Central memory CD4-positive, alpha-beta T cell (primary cell): ENCODE measurements around the gene IL31.

Source experiments
- DNase-seq: peaks from one replicate; pipeline ENCODE4 v3.0.0; 2022

The IL31 gene

DNA sequence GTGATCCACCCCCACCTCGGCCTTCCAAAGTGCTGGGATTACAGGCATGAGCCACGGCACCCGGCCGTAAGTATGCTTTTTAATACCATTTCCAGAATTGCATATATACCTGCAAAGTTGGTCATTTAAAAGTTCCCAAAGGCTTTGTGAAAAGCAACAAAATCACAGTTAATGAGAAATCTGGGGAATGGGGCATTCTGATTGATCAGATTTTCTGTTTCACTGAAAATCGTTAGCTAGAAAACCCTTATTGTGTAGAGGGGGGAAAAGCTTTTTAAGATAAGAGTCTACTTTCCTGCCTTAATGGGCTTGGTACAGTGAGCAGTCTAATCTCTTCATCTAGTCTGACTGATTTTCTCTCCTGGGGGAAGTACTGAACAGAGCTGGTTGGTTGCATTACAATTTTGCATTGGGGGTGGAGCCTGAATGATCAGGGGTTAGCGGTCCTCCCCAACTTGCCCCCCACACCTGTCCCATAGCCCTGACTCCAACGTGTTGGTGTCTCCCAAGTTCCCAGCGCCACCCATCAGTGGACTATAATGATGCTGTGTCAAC is 23.8 kb downstream of the IL31 start:
- DNase-seq = no peak

GRCh38 chr12:122148657-122149056 is 25.4 kb downstream of the IL31 start:
- no peak for DNase-seq

- no peak for DNase-seq
Measured at GRCh38 chr12:122147514-122148290, 26.3 kb downstream of the IL31 start.

- DNase-seq = no peak
Measured at GRCh38 chr12:122145505-122146330, 28.3 kb downstream of the IL31 start.

- no peak for DNase-seq
Measured at GRCh38 chr12:122144885-122145284, 29.1 kb downstream of the IL31 start.

GRCh38 chr12:122142857-122143256 is 31.2 kb downstream of the IL31 start:
- no peak for DNase-seq

DNA sequence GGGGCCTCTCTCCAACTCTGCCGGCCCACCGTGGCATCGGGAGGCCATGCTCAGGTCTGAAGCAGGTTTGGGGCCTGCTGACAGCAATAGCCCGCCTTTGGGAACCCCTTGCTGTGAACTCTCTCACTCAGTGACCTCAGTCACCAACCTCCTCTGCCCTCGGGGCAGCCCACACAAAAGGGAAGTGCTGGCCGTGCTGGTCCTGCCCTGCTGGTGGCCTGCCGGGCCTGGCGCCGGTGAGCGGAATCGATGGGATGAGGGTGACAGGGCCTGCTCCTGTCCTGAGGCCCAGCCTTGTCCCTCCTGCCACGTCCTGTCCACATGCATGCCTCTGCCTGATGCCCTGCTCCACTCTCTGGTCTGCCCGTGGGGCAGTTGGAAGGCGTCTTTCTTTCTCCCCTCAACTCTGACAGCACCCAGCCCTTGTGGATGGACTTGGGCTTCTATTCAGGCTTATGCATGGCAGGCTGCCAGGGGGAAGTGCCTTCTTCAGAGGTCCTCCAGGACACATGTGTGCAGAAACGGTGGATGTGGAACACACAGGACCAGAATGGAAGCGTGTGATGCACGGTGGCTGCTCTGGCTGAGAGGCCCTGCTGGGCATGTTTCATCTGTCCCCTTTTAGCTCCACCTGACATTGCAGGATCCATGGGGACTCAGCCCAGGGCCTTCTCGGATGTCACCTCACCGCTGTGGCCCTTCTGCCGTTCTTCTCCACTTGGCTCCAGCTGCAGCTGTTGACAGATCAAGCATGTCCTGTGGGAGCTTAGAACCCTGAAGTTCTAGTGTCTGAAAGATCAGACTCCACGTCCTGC is 31.9 kb downstream of the IL31 start:
- no peak for DNase-seq

GRCh38 chr12:122140467-122141257 is 33.4 kb downstream of the IL31 start:
- no peak for DNase-seq

DNA sequence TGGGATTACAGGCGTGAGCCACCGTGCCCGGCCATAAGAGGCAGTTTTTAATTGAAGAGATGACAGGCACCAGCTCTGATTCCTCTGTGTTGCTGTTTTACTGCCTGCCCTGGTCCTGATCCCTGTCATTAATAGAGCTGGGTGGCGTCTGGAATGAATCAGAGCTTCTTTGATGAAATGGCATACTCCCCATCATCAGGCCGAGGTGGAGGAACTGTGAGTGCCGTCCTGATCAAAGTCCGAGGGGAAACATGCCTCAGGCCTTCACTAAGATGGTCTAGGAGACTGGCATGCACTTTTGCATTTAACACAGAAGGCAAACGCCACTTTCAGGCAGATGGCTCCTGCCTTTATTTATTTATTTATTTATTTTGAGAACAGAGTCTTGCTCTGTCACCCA is 34.1 kb downstream of the IL31 start:
- no peak for DNase-seq

GRCh38 chr12:122139266-122139665 is 34.8 kb downstream of the IL31 start:
- no peak for DNase-seq

GRCh38 chr12:122138616-122139015 is 35.4 kb downstream of the IL31 start:
- DNase-seq = no peak

DNA sequence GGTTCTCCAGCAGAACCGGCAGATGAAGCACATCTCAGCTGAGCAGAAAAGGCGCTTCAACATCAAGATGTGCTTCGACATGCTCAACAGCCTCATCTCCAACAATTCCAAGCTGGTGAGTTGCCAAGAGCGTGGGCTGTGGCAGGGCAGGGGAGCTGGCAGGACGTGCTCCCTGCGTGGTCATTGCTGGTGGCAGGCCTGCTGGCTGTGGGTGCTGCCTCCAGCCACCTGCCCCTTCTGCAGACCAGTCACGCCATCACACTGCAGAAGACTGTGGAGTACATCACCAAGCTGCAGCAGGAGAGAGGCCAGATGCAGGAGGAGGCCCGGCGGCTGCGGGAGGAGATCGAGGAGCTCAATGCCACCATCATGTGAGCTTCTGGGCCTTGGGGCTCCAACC is 35.8 kb downstream of the IL31 start:
- no peak for DNase-seq

DNA sequence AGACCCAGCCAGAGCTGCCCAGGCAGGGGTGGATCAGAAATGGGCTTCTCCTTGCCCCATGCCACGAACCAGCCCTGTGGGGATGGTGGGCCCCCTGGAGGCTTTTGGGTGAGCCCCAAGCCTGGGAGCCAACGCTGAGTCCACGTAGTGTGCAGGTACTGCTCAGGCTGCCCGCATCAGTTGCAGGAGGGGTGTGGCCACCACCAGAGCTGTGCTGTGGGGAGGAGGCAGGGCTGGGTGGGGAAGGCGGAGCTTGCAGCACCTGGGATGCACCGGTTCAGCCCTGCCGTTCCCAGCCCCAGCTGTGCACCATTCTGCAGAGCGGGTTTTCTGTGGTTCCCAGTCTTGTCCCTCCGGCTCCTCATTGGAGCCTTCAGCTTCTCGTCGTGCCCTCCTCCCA is 36.3 kb downstream of the IL31 start:
- no peak for DNase-seq

DNA sequence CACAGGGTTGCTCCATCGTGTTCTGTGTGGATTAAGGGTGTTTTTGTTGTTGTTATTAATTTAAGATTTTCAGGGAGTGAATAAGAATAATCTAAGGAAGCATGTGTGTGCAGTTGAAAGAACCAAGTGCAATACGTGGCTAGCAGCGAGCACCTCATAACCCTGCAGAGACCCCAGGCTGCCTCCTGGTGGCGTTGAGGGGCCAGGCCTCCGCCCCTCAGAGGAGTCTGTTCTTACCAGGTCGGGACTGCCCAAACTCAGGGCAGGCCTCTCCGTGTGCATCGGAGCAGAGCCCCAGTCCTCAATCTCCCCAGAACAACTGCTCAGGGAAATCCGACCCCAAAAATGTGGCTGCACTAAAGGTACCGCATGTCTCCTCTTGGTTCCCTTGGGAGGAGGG is 36.8 kb downstream of the IL31 start:
- DNase-seq = no peak

DNA sequence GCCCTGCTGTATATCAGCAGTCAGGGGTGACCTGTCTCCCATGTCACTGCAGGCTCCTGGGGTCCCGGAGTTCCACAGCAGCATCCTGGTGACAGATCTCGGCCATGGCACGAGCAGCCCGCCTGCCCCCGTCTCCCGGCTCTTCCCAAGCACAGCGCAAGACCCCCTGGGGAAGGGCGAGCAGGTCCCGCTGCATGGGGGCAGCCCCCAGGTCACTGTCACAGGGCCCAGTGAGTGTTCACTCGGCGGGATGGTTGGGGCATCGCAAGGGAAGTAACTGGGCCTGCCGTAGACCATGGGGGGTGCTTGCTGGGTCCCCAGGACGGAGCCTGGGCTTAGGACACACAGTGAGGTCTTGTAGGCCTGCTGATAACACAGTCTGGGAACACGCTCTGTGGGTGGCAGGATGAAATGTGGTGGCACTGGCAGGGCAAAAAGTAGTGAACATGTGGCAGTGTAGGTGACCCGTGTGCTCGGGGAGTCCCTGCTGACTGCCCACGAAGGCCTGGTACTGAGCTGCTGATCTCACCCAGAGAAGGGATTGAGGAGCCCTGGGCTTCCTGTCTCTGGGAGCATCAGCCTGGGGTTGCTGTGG is 38.5 kb downstream of the IL31 start:
- no peak for DNase-seq

DNA sequence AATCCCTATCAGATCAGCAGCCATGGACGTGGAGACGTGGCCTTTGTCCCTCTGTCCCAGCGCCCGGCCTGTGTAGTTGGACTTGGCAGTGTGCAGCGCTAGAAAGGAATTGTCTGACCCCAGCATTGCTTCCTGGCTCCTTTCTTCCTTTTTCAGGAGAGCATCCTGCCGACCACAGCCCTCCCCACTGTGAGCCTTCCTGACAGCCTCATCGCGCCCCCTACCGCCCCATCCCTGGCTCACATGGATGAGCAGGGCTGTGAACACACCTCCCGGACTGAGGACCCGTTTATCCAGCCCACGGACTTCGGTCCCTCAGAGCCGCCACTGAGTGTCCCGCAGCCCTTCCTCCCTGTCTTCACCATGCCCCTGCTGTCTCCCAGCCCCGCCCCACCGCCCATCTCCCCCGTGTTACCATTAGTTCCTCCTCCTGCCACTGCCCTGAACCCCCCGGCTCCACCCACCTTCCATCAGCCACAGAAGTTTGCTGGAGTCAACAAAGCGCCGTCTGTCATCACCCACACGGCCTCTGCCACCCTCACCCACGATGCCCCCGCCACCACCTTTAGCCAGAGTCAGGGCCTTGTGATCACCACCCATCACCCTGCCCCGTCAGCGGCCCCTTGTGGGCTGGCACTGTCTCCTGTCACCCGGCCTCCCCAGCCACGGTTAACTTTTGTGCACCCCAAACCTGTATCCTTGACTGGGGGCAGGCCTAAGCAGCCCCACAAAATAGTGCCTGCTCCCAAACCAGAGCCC is 40.6 kb downstream of the IL31 start:
- DNase-seq = no peak

DNA sequence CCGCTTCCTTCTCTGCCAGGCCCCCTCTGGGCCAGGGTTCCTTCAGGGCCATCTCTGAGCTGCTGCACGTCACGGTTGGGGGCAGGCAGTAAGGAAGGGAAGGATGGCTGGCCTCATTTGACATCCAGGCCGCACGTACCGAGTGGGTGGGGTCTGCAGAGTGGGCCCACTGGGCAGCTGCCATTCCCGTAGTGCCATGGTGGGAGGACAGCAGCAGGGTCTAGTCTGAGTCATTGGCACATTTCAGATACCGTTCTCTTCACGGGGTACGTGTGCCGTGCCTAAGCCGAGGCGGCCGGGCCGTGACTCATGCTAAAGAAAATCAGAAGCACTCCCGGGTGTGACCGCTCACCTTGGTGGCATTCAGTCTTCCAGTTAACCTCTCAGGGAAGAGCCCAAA is 43.9 kb downstream of the IL31 start:
- no peak for DNase-seq

GRCh38 chr12:122129131-122129530 is 44.9 kb downstream of the IL31 start:
- no peak for DNase-seq

GRCh38 chr12:122128481-122128880 is 45.5 kb downstream of the IL31 start:
- DNase-seq = no peak

DNA sequence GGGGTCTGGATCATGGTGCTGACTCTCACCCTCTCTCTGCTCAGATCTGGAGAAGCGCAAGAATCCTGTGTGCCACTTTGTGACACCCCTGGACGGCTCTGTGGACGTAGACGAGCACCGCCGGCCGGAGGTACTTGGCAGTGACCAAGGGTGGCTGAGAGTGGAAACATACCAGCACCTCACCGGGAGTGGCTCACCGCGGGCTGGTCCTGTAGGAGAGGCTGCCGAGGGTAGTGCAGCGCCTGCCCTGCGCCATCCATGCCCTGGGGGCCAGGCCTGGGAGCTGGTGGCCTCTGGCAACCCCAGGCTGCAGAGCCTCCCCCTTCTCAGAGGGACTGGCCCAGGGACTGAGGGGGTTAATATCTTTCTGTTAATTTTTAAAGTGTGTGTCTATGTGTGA is 46.2 kb downstream of the IL31 start:
- no peak for DNase-seq
